HL-60 (cell line): Measurements from ENCODE around the gene IL20RB.

ENCODE experiments used
- DNase-seq, 2 experiments: peaks; one replicate each; pipeline ENCODE4 v3.0.0-alpha.2; 2010 to 2020; ENCODE audit warnings: low read depth in 1 of 2, low spot score in 1 of 2
- H3K27ac ChIP-seq: fragments of 250-450 bp; sonication (Bioruptor Pico); replicated peaks from 2 replicates; pipeline ENCODE4 v1.5.1; 2020; ENCODE audit warnings: mild to moderate bottlenecking, moderate library complexity
- H3K27me3 ChIP-seq: fragments of 250-450 bp; sonication (Bioruptor Pico); 2 replicates; pipeline ENCODE4 v1.5.1; 2021; ENCODE audit warnings: mild to moderate bottlenecking, moderate library complexity; ENCODE audit not compliant: insufficient read depth, poor library complexity, severe bottlenecking
- H3K4me3 ChIP-seq: replicated peaks from 2 replicates; pipeline ENCODE4 v1.5.1; 2011; ENCODE audit warnings: mild to moderate bottlenecking, control low read depth, low read length; ENCODE audit not compliant: insufficient read depth
- GABPA ChIP-seq: IDR thresholded peaks from 2 replicates; pipeline ENCODE4 v1.6.1; 2012; ENCODE audit warnings: low read depth
- POLR2AphosphoS5 ChIP-seq: IDR thresholded peaks from 2 replicates; pipeline ENCODE4 v1.6.1; 2012; ENCODE audit warnings: low read depth
- SPI1 ChIP-seq: IDR thresholded peaks from 2 replicates; pipeline ENCODE4 v1.6.1; 2012; ENCODE audit warnings: low read depth, mild to moderate bottlenecking, borderline replicate concordance
- TF ChIP-seq, protein P1 (sequence below): IDR thresholded peaks from 2 replicates; pipeline ENCODE4 v1.6.1; 2012; ENCODE audit warnings: low read depth; ENCODE audit not compliant: insufficient replicate concordance
- TF ChIP-seq, protein P2 (sequence below): IDR thresholded peaks from one replicate; pipeline ENCODE4 v1.5.1; 2011; ENCODE audit warnings: low read length, control low read depth, inconsistent platforms; ENCODE audit not compliant: insufficient read depth

Gene IL20RB

DNA sequence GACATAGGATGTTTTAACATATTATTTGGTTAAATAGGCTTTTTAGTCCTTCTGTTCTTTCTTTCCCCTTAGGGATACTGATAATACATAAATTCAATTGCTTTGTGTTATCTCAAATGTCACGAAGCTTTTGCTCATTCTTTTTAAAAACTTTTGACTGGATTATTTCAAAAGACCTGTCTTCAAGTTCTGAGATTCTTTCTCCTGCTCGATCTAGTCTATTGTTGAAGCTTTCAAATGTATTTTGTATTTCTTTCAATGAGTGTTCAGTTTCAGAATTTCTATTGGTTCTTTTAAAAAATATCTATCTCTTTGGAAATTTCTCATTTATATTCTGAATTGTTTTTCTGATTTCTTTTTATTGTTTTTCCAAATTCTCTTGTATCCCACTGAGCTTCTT, 16.9 kb downstream of the IL20RB start:
- TF ChIP-seq SPI1 (no peak), POLR2AphosphoS5 (no peak), GABPA (no peak)
- TF ChIP-seq, protein P1, sequence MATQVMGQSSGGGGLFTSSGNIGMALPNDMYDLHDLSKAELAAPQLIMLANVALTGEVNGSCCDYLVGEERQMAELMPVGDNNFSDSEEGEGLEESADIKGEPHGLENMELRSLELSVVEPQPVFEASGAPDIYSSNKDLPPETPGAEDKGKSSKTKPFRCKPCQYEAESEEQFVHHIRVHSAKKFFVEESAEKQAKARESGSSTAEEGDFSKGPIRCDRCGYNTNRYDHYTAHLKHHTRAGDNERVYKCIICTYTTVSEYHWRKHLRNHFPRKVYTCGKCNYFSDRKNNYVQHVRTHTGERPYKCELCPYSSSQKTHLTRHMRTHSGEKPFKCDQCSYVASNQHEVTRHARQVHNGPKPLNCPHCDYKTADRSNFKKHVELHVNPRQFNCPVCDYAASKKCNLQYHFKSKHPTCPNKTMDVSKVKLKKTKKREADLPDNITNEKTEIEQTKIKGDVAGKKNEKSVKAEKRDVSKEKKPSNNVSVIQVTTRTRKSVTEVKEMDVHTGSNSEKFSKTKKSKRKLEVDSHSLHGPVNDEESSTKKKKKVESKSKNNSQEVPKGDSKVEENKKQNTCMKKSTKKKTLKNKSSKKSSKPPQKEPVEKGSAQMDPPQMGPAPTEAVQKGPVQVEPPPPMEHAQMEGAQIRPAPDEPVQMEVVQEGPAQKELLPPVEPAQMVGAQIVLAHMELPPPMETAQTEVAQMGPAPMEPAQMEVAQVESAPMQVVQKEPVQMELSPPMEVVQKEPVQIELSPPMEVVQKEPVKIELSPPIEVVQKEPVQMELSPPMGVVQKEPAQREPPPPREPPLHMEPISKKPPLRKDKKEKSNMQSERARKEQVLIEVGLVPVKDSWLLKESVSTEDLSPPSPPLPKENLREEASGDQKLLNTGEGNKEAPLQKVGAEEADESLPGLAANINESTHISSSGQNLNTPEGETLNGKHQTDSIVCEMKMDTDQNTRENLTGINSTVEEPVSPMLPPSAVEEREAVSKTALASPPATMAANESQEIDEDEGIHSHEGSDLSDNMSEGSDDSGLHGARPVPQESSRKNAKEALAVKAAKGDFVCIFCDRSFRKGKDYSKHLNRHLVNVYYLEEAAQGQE = no peak
- TF ChIP-seq, protein P2, sequence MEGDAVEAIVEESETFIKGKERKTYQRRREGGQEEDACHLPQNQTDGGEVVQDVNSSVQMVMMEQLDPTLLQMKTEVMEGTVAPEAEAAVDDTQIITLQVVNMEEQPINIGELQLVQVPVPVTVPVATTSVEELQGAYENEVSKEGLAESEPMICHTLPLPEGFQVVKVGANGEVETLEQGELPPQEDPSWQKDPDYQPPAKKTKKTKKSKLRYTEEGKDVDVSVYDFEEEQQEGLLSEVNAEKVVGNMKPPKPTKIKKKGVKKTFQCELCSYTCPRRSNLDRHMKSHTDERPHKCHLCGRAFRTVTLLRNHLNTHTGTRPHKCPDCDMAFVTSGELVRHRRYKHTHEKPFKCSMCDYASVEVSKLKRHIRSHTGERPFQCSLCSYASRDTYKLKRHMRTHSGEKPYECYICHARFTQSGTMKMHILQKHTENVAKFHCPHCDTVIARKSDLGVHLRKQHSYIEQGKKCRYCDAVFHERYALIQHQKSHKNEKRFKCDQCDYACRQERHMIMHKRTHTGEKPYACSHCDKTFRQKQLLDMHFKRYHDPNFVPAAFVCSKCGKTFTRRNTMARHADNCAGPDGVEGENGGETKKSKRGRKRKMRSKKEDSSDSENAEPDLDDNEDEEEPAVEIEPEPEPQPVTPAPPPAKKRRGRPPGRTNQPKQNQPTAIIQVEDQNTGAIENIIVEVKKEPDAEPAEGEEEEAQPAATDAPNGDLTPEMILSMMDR = no peak
- no peaks in the 10 kb centered on the region for H3K27me3 ChIP-seq
- no peak for DNase-seq
- no peak overlapping the region for H3K27ac ChIP-seq
- no peak overlapping the region for H3K4me3 ChIP-seq

- no peaks in the 10 kb centered on the region for H3K27me3 ChIP-seq
- TF ChIP-seq, protein P1 = no peak
- no peak for DNase-seq
- no peak overlapping the region for H3K4me3 ChIP-seq
- no peak overlapping the region for H3K27ac ChIP-seq
Observed at GRCh38 chr3:136979204-136979603, 21.4 kb downstream of the IL20RB start.

DNA sequence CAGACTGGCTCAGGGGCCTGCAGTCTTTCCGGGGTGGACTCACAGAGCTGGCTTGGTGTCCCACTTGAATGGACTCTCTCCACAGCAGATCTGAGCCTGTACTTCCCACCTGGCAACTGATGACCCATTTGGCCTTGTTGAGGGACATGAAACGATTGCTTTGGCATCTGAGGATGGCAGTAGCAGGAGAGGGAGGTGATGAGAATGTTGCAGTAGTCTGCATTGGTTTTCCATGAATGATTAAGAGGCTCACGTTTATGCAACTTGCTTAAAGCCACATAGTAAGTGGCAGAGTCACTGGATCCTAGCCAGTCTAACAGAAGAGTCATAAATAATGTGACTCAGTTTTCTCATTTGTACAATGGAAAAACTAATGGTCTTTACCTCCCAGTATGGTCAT, 21.9 kb downstream of the IL20RB start:
- no peak for TF ChIP-seq GABPA
- no peak for TF ChIP-seq SPI1
- TF ChIP-seq, protein P1 = no peak
- TF ChIP-seq, protein P2 = no peak
- H3K27me3 ChIP-seq = no peaks in the 10 kb centered on the region

DNA sequence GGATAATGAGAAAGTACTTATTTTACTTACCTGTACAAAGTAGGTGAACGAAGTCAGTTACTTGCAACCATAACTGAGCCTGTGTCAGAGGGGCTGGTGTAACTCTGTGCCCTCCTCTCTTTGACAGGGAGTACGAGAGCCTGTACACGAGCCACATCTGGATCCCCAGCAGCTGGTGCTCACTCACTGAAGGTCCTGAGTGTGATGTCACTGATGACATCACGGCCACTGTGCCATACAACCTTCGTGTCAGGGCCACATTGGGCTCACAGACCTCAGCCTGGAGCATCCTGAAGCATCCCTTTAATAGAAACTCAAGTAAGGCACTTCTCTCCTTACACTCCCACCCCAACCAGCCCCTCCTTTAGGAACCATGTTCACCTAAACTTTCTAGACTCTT, 24.2 kb downstream of the IL20RB start:
- Histone ChIP-seq H3K4me3 (no peak overlapping the region), H3K27ac (no peak overlapping the region), H3K27me3 (no peaks in the 10 kb centered on the region)
- TF ChIP-seq, protein P1 = no peak
- TF ChIP-seq GABPA (no peak), SPI1 (no peak), POLR2AphosphoS5 (no peak)
- TF ChIP-seq, protein P2 = no peak
- DNase-seq = no peak

More for the DNA sequence above, 21.9 kb downstream of the IL20RB start:
- H3K4me3 ChIP-seq = no peak overlapping the region
- DNase-seq = no peak
- no peak overlapping the region for H3K27ac ChIP-seq
